ENCODE results near the gene BCO1. TPM values are rescaled to one million over a fixed set of nuclear protein-coding genes. Genes with fewer than 3 reads are reported as not detected.

Gene BCO1
- total and polyA plus RNA-seq, 12 donors: 0.03 TPM; not detected in 11

GRCh38 chr16:81307770-81308169 lies 69.3 kb downstream of the BCO1 start:
- H3K27me3 ChIP-seq: no peaks in the 10 kb centered on the region
- no peak overlapping the region for H3K4me3 ChIP-seq
- H3K36me3 ChIP-seq (replicated peaks in 1 of 2): no peaks in the 10 kb centered on the region
- 78 to 89% (median 80%) methylated on average over 3 of the region's 3 CpGs for WGBS, 4 donors
- no peak overlapping the region for H3K27ac ChIP-seq
- intact Hi-C loops (cut with DNase I): no loop called here
- H3K4me1 ChIP-seq (replicated peaks in 1 of 2): peaks cover 0 to 13% of the 10 kb centered on the region in 2 donors
- DNase-seq: no peak
- H3K9me3 ChIP-seq (replicated peaks in 1 of 3): no peaks in the 10 kb centered on the region
- no peak for TF ChIP-seq POLR2A (IDR thresholded peaks at IDR 0.05)
- no peak for TF ChIP-seq CTCF (IDR thresholded peaks at IDR 0.05)

DNA sequence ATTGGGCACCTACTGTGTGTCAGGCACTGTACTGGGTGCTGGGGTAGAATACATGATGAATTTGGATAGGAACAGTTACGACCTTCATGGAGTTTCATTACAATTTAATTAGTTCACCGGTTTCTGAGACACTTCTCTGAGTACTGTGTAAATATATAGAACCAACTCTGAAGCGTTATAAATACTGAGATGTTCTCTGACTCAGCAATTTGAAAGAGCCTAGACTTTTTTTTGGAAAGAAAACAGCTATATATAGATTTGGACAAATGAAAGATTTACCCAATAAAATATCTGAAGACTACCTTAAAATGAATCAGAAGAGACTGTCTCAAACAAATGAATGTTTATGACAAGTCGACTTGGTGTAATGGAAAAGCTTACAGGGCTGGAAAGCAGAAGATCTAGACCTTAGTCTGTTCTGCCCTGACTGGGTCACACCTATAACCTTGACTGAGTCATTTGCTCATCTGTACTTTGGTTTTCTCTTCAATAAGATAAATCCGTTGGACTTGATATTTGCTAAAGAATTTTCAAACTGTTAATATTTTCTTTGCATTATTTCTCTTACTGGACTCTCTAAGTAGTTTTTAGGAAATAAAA lies 71.7 kb downstream of the BCO1 start:
- Histone ChIP-seq H3K4me3 (no peak overlapping the region), H3K27me3 (no peaks in the 10 kb centered on the region), H3K9me3 (replicated peaks in 1 of 3) (no peaks in the 10 kb centered on the region), H3K27ac (peak overlapping the region in 1 of 5 donors; percentile 54), H3K36me3 (replicated peaks in 1 of 2) (no peaks in the 10 kb centered on the region), H3K4me1 (replicated peaks in 1 of 2) (peaks cover 0 to 29% of the 10 kb centered on the region in 2 donors)
- DNase-seq: peak in 2 of 7 donors; percentile 20 to 47
- 63 to 73% (median 70%) methylated on average over 5 of the region's 5 CpGs for WGBS, 4 donors
- intact Hi-C loops (cut with DNase I): no loop called here
- TF ChIP-seq POLR2A (IDR thresholded peaks at IDR 0.05) (no peak), CTCF (IDR thresholded peaks at IDR 0.05) (no peak)

- no peaks in the 10 kb centered on the region for H3K36me3 ChIP-seq (replicated peaks in 1 of 2)
- H3K27me3 ChIP-seq: no peaks in the 10 kb centered on the region
- TF ChIP-seq CTCF (IDR thresholded peaks at IDR 0.05) (no peak), POLR2A (IDR thresholded peaks at IDR 0.05) (no peak)
- H3K4me1 ChIP-seq (replicated peaks in 1 of 2): peaks cover 6 to 39% of the 10 kb centered on the region in 2 donors
- H3K4me3 ChIP-seq: no peak overlapping the region
- DNase-seq: no peak
- H3K27ac ChIP-seq: no peak overlapping the region
- no peaks in the 10 kb centered on the region for H3K9me3 ChIP-seq (replicated peaks in 1 of 3)
- intact Hi-C loops (cut with DNase I): no loop called here
Observed at GRCh38 chr16:81311762-81312161, 73.3 kb downstream of the BCO1 start.

- peaks cover 6 to 40% of the 10 kb centered on the region in 2 donors for H3K4me1 ChIP-seq (replicated peaks in 1 of 2)
- H3K4me3 ChIP-seq: peak overlapping the region; percentile 1 to 83 (median 52)
- 4 to 6% (median 6%) methylated on average over 16 of the region's 16 CpGs for whole genome bisulfite sequencing, 4 donors
- H3K36me3 ChIP-seq (replicated peaks in 1 of 2): no peaks in the 10 kb centered on the region
- H3K27ac ChIP-seq: peak overlapping the region in 3 of 5 donors; percentile 88 to 92 (median 91)
- intact Hi-C loops (cut with DNase I): no loop called here
- no peaks in the 10 kb centered on the region for H3K27me3 ChIP-seq
- TF ChIP-seq POLR2A (IDR thresholded peaks at IDR 0.05) (no peak), CTCF (IDR thresholded peaks at IDR 0.05) (no peak)
- no peaks in the 10 kb centered on the region for H3K9me3 ChIP-seq (replicated peaks in 1 of 3)
- DNase-seq: no peak
Observed at GRCh38 chr16:81313701-81314602, 75.5 kb downstream of the BCO1 start.
